ENCODE results near the gene RNASET2. TPM values are rescaled to one million over a fixed set of nuclear protein-coding genes. Genes with fewer than 3 reads are reported as not detected.
A peak's percentile ranks its signal among the peaks of the same experiment; 100 is the strongest.

Gene RNASET2
- total and polyA plus RNA-seq, 10 of the 15 experiments (the other 5 are each of a cell fraction or from before 2014, with no cell fraction given): 5.5 to 225 (median 50.2) TPM

DNA sequence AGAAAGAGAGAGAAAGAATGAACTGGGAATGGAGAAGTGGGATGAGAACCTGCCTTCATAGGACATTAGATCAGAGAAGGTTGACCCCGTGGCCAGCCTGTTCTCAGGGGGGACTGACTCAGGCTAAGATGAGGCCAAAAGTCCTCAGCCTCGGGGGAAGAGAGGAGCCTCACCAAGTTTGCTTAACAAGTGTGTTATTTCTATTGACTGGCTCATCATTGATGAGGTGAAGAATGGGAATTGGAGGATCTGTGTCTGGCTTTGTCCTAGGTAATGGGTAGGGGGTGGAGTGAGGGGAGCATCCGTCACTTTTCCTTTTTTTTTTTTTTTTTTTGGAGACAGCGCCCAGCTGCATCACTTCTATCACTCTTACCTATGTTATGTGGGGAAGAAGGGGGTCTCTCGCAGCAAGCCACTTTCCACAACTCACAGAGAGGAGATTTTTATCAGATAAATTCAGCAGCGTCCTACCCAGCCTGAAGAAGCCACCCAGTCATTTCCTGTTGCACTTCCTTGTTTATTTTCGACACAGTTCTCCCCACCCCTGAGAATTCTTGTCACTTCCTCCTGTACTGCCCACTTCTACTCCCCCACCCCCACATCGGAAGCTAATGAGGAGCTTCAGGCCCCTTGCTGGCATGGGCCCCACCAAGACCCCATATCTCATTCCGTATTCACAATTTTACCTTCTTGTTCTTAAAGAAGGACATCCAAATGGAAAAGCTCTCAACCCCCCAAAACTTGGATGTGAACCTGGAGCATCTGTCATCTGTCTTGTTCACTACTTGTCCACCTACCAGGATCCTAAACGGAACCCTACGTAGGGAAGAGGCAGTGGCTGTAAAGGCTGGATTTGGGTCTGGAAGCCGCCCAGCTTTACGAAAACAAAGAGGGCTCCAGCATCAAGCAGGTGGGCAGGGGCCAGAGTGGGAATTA, 2.8 kb upstream of the RNASET2 start (continued):
- TF ChIP-seq, protein P1, sequence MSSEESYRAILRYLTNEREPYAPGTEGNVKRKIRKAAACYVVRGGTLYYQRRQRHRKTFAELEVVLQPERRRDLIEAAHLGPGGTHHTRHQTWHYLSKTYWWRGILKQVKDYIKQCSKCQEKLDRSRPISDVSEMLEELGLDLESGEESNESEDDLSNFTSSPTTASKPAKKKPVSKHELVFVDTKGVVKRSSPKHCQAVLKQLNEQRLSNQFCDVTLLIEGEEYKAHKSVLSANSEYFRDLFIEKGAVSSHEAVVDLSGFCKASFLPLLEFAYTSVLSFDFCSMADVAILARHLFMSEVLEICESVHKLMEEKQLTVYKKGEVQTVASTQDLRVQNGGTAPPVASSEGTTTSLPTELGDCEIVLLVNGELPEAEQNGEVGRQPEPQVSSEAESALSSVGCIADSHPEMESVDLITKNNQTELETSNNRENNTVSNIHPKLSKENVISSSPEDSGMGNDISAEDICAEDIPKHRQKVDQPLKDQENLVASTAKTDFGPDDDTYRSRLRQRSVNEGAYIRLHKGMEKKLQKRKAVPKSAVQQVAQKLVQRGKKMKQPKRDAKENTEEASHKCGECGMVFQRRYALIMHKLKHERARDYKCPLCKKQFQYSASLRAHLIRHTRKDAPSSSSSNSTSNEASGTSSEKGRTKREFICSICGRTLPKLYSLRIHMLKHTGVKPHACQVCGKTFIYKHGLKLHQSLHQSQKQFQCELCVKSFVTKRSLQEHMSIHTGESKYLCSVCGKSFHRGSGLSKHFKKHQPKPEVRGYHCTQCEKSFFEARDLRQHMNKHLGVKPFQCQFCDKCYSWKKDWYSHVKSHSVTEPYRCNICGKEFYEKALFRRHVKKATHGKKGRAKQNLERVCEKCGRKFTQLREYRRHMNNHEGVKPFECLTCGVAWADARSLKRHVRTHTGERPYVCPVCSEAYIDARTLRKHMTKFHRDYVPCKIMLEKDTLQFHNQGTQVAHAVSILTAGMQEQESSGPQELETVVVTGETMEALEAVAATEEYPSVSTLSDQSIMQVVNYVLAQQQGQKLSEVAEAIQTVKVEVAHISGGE (CRISPR knock-in tag; IDR thresholded peaks at IDR 0.05): no peak
- no peak for TF ChIP-seq EZH2 (IDR thresholded peaks at IDR 0.05; ENCODE audit: borderline replicate concordance, control insufficient read depth, low read depth, low read length)
- TF ChIP-seq ASH2L (IDR thresholded peaks at IDR 0.05; ENCODE audit: borderline replicate concordance, low read depth): no peak
- TF ChIP-seq SREBF1 (IDR thresholded peaks at IDR 0.05; ENCODE audit: low read length): no peak
- no peak for TF ChIP-seq TAF1 (IDR thresholded peaks at IDR 0.05; ENCODE audit: borderline replicate concordance, low read depth, low read length)
- peak; percentile 83 for TF ChIP-seq CREB1 (IDR thresholded peaks at IDR 0.05; ENCODE audit: low read depth)
- no peak for TF ChIP-seq CBFB (IDR thresholded peaks at IDR 0.05; ENCODE audit: low read depth)
- TF ChIP-seq, protein P2, sequence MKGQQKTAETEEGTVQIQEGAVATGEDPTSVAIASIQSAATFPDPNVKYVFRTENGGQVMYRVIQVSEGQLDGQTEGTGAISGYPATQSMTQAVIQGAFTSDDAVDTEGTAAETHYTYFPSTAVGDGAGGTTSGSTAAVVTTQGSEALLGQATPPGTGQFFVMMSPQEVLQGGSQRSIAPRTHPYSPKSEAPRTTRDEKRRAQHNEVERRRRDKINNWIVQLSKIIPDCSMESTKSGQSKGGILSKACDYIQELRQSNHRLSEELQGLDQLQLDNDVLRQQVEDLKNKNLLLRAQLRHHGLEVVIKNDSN (IDR thresholded peaks at IDR 0.05; ENCODE audit: borderline replicate concordance, extremely low read length, insufficient read depth, low read depth, low read length): no peak
- TF ChIP-seq RBBP5 (conservative IDR thresholded peaks at IDR 0.05): no peak
- no peak for TF ChIP-seq CBX3 (IDR thresholded peaks at IDR 0.05; ENCODE audit: borderline replicate concordance, low read depth)
- no peak for TF ChIP-seq PML (IDR thresholded peaks at IDR 0.05; ENCODE audit: low read length)
- TF ChIP-seq, protein P3, sequence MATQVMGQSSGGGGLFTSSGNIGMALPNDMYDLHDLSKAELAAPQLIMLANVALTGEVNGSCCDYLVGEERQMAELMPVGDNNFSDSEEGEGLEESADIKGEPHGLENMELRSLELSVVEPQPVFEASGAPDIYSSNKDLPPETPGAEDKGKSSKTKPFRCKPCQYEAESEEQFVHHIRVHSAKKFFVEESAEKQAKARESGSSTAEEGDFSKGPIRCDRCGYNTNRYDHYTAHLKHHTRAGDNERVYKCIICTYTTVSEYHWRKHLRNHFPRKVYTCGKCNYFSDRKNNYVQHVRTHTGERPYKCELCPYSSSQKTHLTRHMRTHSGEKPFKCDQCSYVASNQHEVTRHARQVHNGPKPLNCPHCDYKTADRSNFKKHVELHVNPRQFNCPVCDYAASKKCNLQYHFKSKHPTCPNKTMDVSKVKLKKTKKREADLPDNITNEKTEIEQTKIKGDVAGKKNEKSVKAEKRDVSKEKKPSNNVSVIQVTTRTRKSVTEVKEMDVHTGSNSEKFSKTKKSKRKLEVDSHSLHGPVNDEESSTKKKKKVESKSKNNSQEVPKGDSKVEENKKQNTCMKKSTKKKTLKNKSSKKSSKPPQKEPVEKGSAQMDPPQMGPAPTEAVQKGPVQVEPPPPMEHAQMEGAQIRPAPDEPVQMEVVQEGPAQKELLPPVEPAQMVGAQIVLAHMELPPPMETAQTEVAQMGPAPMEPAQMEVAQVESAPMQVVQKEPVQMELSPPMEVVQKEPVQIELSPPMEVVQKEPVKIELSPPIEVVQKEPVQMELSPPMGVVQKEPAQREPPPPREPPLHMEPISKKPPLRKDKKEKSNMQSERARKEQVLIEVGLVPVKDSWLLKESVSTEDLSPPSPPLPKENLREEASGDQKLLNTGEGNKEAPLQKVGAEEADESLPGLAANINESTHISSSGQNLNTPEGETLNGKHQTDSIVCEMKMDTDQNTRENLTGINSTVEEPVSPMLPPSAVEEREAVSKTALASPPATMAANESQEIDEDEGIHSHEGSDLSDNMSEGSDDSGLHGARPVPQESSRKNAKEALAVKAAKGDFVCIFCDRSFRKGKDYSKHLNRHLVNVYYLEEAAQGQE (IDR thresholded peaks at IDR 0.05; ENCODE audit: low read depth, low read length): no peak
- peak in 1 of 2 experiments; percentile 58; a peak in 1 of 3 replicates for TF ChIP-seq EGR1 (IDR thresholded peaks at IDR 0.05; ENCODE audit: borderline replicate concordance in 1 of 2, low read depth in 2 of 2, low read length in 2 of 2)
- no peak for TF ChIP-seq NR2C1 (IDR thresholded peaks at IDR 0.05)
- peak; percentile 44; the same call in 1 of the 2 replicates for TF ChIP-seq NFIC (IDR thresholded peaks at IDR 0.05; ENCODE audit: low read depth, low read length)
- TF ChIP-seq NR2C2 (IDR thresholded peaks at IDR 0.05; ENCODE audit: borderline replicate concordance, control insufficient read depth, insufficient read length, low read depth): no peak
- no peak; the same call in 1 of the 2 replicates for TF ChIP-seq POLR2A (IDR thresholded peaks at IDR 0.05; ENCODE audit: low read depth, low read length)
- no peak for TF ChIP-seq KDM1A (IDR thresholded peaks at IDR 0.05; ENCODE audit: borderline replicate concordance)
- TF ChIP-seq SUZ12 (IDR thresholded peaks at IDR 0.05; ENCODE audit: unreplicated experiment): no peak
- TF ChIP-seq, protein P4, sequence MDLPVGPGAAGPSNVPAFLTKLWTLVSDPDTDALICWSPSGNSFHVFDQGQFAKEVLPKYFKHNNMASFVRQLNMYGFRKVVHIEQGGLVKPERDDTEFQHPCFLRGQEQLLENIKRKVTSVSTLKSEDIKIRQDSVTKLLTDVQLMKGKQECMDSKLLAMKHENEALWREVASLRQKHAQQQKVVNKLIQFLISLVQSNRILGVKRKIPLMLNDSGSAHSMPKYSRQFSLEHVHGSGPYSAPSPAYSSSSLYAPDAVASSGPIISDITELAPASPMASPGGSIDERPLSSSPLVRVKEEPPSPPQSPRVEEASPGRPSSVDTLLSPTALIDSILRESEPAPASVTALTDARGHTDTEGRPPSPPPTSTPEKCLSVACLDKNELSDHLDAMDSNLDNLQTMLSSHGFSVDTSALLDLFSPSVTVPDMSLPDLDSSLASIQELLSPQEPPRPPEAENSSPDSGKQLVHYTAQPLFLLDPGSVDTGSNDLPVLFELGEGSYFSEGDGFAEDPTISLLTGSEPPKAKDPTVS (IDR thresholded peaks at IDR 0.05; ENCODE audit: low read depth, low read length): no peak
- no peak for TF ChIP-seq PAX5 (IDR thresholded peaks at IDR 0.05; ENCODE audit: borderline replicate concordance, low read depth, low read length)

Measured in GM12878 (cell line).